ENCODE data around the gene URB2. TPM values are rescaled to one million over a fixed set of nuclear protein-coding genes. Genes with fewer than 3 reads are reported as not detected.

The URB2 gene
- total RNA-seq, result 8.3 and 15.0 TPM in 2 replicates

GRCh38 chr1:229625915-229626831 lies at the start of gene URB2, which contains the start of gene TAF5L:
TSS of gene URB2 (plus strand) at chr1:229626247. CDS start at chr1:229627634, 1,387 bp downstream.
TSS of gene TAF5L (minus strand) at chr1:229626122. CDS start at chr1:229614482, 11,640 bp downstream.

Other genes starting within 250 kb of the URB2 start
- gene ACTA1, start 192.2 kb upstream of the URB2 start, total RNA-seq, result not detected in 2 replicates
- 28.2 and 34.7 TPM in 2 replicates for gene NUP133, start 117.9 kb upstream of the URB2 start, total RNA-seq
- gene ABCB10, start 67.5 kb upstream of the URB2 start, total RNA-seq, result 15.9 and 17.7 TPM in 2 replicates
- gene TAF5L, start 125 bp upstream of the URB2 start, total RNA-seq, result 14.8 and 16.8 TPM in 2 replicates

Measured in smooth muscle cell of the pulmonary artery (primary cell).